Transverse colon (tissue), 4 donors: ENCODE measurements around the gene PDLIM7. TPM values are rescaled to one million over a fixed set of nuclear protein-coding genes. Genes with fewer than 3 reads are reported as not detected.

ENCODE experiments used
- DNase-seq: peaks from one replicate; pipeline ENCODE4 v3.0.0-alpha.2; 2019
- H3K27ac ChIP-seq, 4 donors: fragments of 200-600 bp; sonication (generic); 2 replicates each; pipeline ENCODE4 v1.5.1; 2016 to 2018; ENCODE audit warnings: inconsistent platforms in 4 of 4
- H3K27me3 ChIP-seq: fragments of 200-600 bp; sonication (generic); 2 replicates; pipeline ENCODE4 v1.5.1; 2017; ENCODE audit warnings: inconsistent platforms
- H3K36me3 ChIP-seq, 4 donors: fragments of 200-600 bp; sonication (generic); 2 replicates each; pipeline ENCODE4 v1.5.1; 2017 to 2019; ENCODE audit warnings: inconsistent platforms in 4 of 4
- H3K4me1 ChIP-seq, 4 donors: fragments of 200-600 bp; sonication (generic); 2 replicates each; pipeline ENCODE4 v1.5.1; 2017 to 2020; ENCODE audit warnings: inconsistent platforms in 4 of 4
- H3K4me3 ChIP-seq, 4 donors: fragments of 200-600 bp; sonication (generic); 1 replicate in 1 of 4; 2 replicates in 3 of 4; pipeline versions ENCODE4 v1.5.1 to v1.6.1; 2017 to 2019; ENCODE audit warnings: inconsistent platforms in 4 of 4
- H3K9me3 ChIP-seq, 2 donors: fragments of 200-600 bp; sonication (generic); 2 replicates each; pipeline ENCODE4 v1.5.1; 2017 to 2019; ENCODE audit warnings: inconsistent platforms in 2 of 2
- CTCF ChIP-seq, 5 experiments: fragments of 200-600 bp in 3 of 5; fragments of 450-650 bp in 2 of 5; sonication (generic) in 3 of 5; IDR thresholded peaks; 1 replicate in 2 of 5; 2 replicates in 3 of 5; pipeline ENCODE4 v1.5.1; 2016 to 2017; ENCODE audit warnings: antibody characterized with exemption in 5 of 5, inconsistent platforms in 3 of 5, mild to moderate bottlenecking in 2 of 5, moderate library complexity in 1 of 5
- EP300 ChIP-seq: sonication (generic); formaldehyde crosslinking; IDR thresholded peaks from one replicate; pipeline ENCODE4 v1.6.1; 2017; ENCODE audit warnings: antibody characterized with exemption, low read depth
- POLR2A ChIP-seq: fragments of 450-650 bp; IDR thresholded peaks from one replicate; pipeline ENCODE4 v1.6.1; 2016; ENCODE audit warnings: antibody characterized with exemption, mild to moderate bottlenecking, moderate library complexity
- POLR2AphosphoS5 ChIP-seq, 3 donors: sonication (generic); formaldehyde crosslinking; IDR thresholded peaks; one replicate each; pipeline ENCODE4 v1.6.1; 2016; ENCODE audit warnings: antibody characterized with exemption in 3 of 3
- WGBS, 2 donors: methylation state at CpG; one replicate each; pipeline ENCODE4 v1.1.5; 2018; ENCODE audit warnings: low coverage in 1 of 2; 5-methylcytosine and 5-hydroxymethylcytosine counted together
- in situ Hi-C, 4 donors: fragments of 200-750 bp; cut with MboI; loops; one replicate each; pipeline versions ENCODE4 v1.15.0 to v1.15.1; 2017; ENCODE audit warnings: low sequenced_read_pairs in 3 of 4, low pct_ligation_motif_present in 1 of 4, low pct_unique_long_range_greater_than_20kb in 1 of 4
- intact Hi-C: fragments of 100-400 bp; cut with DNase I; formaldehyde crosslinking; loops from one replicate; pipeline ENCODE4 v1.15.1; 2023; ENCODE audit warnings: low total_unique reads
- total RNA-seq, 4 donors: library from RNA; depleted of rRNA; stranded (reverse); fragments of >200 nt; gene quantifications; one replicate each; pipeline ENCODE4 v1.1.0, GENCODE V29; 2016

Gene PDLIM7
- total RNA-seq, 4 donors from 2014 or later, result 52.6 to 256 (median 78.6) TPM

GRCh38 chr5:177468329-177468684, 29.1 kb downstream of the PDLIM7 start:
- WGBS, 2 donors, result 91% methylated on average over 2 of the region's 2 CpGs; no CpG with 5 or more reads in 1 of the 2 donors
- Histone ChIP-seq H3K9me3 (no peaks in the 10 kb centered on the region), H3K27me3 (peaks cover 10% of the 10 kb centered on the region), H3K27ac (peak overlapping the region in 1 of 4 donors; percentile 21), H3K4me1 (peaks cover 11 to 23% (median 16%) of the 10 kb centered on the region in 4 donors), H3K36me3 (no peaks in the 10 kb centered on the region), H3K4me3 (no peak overlapping the region)
- intact Hi-C loops (no loop called here), in situ Hi-C loops (loop anchor here in 1 of 4 donors (25.0 kb wide), 1 partner anchor 156 kb away; the partner anchor contains the start of genes MXD3, PRELID1 and RAB24)
- DNase-seq, result no peak
- TF ChIP-seq POLR2A, result no peak
- TF ChIP-seq POLR2AphosphoS5 (IDR thresholded peaks at IDR 0.05), result no peak
- TF ChIP-seq CTCF (IDR thresholded peaks at IDR 0.05), result no peak
- TF ChIP-seq EP300, result no peak

GRCh38 chr5:177467436-177467835, 30.0 kb downstream of the PDLIM7 start:
- no peaks in the 10 kb centered on the region for H3K36me3 ChIP-seq
- TF ChIP-seq EP300, result no peak
- no peak for TF ChIP-seq POLR2AphosphoS5 (IDR thresholded peaks at IDR 0.05)
- WGBS, 2 donors, result 95% methylated on average over 31 of the region's 31 CpGs; no CpG with 5 or more reads in 1 of the 2 donors
- H3K4me1 ChIP-seq, result peaks cover 7 to 19% (median 11%) of the 10 kb centered on the region in 4 donors
- H3K9me3 ChIP-seq, result no peaks in the 10 kb centered on the region
- no peak overlapping the region for H3K27ac ChIP-seq
- no peak overlapping the region for H3K4me3 ChIP-seq
- intact Hi-C loops, result no loop called here
- in situ Hi-C loops, result loop anchor here in 1 of 4 donors (25.0 kb wide), 1 partner anchor 155 kb away; the partner anchor contains the start of genes MXD3, PRELID1 and RAB24
- H3K27me3 ChIP-seq, result peaks cover 6% of the 10 kb centered on the region
- DNase-seq, result no peak

GRCh38 chr5:177466861-177467260, 30.5 kb downstream of the PDLIM7 start:
- intact Hi-C loops, result no loop called here
- TF ChIP-seq CTCF (IDR thresholded peaks at IDR 0.05) (no peak), POLR2A (no peak), EP300 (no peak), POLR2AphosphoS5 (IDR thresholded peaks at IDR 0.05) (no peak)
- in situ Hi-C loops, result loop anchor here in 1 of 4 donors (25.0 kb wide), 1 partner anchor 155 kb away; the partner anchor contains the start of genes MXD3, PRELID1 and RAB24
- DNase-seq, result no peak
- Histone ChIP-seq H3K27ac (no peak overlapping the region), H3K36me3 (no peaks in the 10 kb centered on the region), H3K4me3 (no peak overlapping the region), H3K27me3 (peaks cover under 1% of the 10 kb centered on the region), H3K9me3 (no peaks in the 10 kb centered on the region), H3K4me1 (peaks cover under 1 to 13% (median 6%) of the 10 kb centered on the region in 4 donors)
- 89 to 100% methylated on average over 4 to 24 of the region's 25 CpGs for WGBS, 2 donors

GRCh38 chr5:177465044-177465443, 32.4 kb downstream of the PDLIM7 start:
- H3K4me3 ChIP-seq, result no peak overlapping the region
- H3K4me1 ChIP-seq, result peaks cover 0 to 5% (median 0%) of the 10 kb centered on the region in 4 donors
- H3K9me3 ChIP-seq, result no peaks in the 10 kb centered on the region
- intact Hi-C loops, result no loop called here
- H3K27me3 ChIP-seq, result no peaks in the 10 kb centered on the region
- in situ Hi-C loops, result loop anchor here in 1 of 4 donors (25.0 kb wide), 1 partner anchor 153 kb away; the partner anchor contains the start of genes MXD3, PRELID1 and RAB24
- no peak for DNase-seq
- H3K36me3 ChIP-seq, result no peaks in the 10 kb centered on the region
- H3K27ac ChIP-seq, result no peak overlapping the region
- TF ChIP-seq EP300, result no peak
- TF ChIP-seq POLR2AphosphoS5 (IDR thresholded peaks at IDR 0.05), result no peak
- TF ChIP-seq POLR2A, result no peak
- no peak for TF ChIP-seq CTCF (IDR thresholded peaks at IDR 0.05)
- 86 to 96% methylated on average over 10 to 11 of the region's 11 CpGs for WGBS, 2 donors
